ENCODE measurements around the gene PELI2. TPM values are rescaled to one million over a fixed set of nuclear protein-coding genes. Genes with fewer than 3 reads are reported as not detected.

The PELI2 gene
- total RNA-seq, 1 donor from 2014 or later: 44.0 TPM

DNA sequence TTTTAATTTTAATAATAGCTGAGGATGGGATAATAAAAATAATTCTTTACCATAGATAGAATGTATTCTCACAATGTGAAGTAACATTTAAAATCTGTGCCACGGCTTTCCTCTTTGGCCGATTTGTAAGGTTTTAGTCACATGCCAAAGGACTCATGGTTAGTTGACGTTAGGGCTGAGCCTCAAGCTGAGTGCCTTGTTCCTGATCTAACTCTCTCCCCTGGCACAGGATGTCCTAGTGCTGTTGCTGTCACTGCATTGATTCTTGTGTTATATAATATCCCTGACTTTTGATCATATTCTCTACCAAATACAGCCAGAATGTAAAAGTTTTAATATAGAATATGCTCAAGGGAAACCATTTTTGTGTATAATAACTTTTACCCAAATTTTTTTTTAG, 144.3 kb downstream of the PELI2 start:
- intact Hi-C loops (cut with DNase I): no loop called here
- DNase-seq (ENCODE audit: low spot score) (no peak), ATAC-seq (no peak)

DNA sequence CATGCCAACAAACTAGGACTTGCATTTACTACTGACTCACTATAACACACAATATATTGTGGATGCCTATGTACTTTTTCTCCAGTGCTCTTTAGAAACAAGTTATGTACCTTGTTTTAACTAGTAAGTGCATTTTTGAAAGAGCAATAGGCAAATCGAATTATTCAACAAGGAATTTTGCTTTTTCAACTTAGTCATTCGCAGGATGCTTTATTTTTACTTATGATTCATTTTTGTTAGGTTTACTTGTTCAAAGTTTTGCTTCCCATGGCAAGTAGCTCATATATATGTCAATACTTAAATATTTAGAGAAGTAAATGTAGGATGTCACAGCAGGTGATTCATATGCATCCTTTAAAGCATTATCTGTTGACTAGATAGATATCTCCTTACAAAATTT, 149.8 kb downstream of the PELI2 start:
- intact Hi-C loops (cut with DNase I): no loop called here
- DNase-seq (ENCODE audit: low spot score): no peak

DNA sequence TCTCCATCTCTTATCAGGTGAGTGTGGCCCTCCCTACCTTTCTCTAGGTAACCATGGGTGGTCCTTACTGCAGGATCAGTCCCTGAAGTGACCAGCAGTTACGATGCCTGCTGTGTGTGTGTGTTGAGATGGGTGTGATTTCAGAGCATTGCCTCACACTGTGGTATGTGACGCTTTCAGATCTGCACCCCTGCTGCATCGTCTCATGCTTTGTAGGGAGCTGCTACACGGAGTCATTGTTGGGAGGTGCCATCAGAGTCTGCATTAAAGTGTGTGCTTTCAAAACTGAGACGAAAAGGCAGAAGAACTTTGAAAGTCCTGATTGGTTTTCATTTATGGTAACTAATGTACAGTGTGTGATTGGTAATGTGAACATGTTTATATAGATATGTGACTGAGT, 150.5 kb downstream of the PELI2 start:
- ATAC-seq (no peak), DNase-seq (ENCODE audit: low spot score) (no peak)
- intact Hi-C loops (cut with DNase I): no loop called here

More for the DNA sequence above, 149.8 kb downstream of the PELI2 start:
- no peak for ATAC-seq

DNA sequence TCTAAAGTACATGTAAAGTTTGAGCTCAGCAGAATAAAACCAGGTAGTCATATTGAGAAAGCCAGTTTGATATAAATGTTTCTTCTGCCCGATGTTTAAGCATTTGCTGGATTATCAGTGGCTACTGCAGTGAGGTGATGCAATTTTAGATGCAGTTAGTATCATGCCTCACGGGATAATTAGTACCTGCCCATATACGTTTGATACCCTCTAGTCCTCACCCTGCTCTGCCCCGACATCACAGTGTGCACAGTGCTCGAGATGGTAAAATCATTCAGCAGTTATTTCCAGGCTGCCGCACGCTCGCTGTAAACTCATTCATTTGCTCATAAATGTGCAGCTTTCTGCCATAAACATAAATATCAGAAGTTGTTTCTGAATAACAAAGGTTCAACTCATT, 152.7 kb downstream of the PELI2 start:
- no peak for ATAC-seq
- intact Hi-C loops (cut with DNase I): no loop called here

DNA sequence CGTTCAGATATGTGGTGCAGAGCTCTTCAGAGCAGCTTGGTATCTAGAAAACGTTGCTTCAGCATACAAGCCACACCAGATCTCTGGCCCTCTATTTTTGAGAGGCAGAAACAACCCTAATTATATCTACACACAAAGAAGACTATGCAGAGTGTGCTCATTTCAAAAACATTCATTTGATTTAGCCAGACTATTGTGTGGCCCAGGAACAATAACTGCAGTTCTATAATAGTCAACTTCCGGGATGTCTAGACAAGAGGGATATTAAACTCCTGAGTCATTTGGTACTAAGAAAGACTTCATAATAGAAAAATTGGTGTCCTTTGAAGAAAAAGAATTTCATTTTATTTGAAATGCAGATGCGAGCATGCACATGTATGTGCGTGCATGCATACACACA, 153.8 kb downstream of the PELI2 start:
- ATAC-seq (no peak), DNase-seq (ENCODE audit: low spot score) (no peak)
- intact Hi-C loops (cut with DNase I): no loop called here

More for the DNA sequence above, 152.7 kb downstream of the PELI2 start:
- DNase-seq (ENCODE audit: low spot score): no peak

DNA sequence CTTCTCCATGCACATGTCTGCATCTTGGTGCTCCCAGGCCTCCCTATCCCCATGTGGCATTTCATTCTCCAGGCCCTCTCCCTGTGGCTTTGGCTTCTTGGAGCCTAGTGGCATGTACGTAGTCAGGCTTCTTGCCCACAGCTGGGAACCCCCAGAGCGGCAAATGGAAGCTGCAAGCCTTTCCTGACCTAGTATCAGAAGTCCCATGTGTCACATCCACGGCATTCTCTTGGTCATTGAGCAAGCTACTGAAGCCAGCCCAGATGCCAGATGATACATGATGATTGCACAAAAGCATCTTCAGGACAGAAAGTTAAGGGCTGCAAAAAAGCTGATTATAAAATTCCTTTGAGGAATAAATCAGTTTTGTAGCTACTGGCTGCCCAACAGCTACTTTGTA, 154.9 kb downstream of the PELI2 start:
- peak; percentile 74 for ATAC-seq
- DNase-seq (ENCODE audit: low spot score): no peak
- intact Hi-C loops (cut with DNase I): no loop called here

DNA sequence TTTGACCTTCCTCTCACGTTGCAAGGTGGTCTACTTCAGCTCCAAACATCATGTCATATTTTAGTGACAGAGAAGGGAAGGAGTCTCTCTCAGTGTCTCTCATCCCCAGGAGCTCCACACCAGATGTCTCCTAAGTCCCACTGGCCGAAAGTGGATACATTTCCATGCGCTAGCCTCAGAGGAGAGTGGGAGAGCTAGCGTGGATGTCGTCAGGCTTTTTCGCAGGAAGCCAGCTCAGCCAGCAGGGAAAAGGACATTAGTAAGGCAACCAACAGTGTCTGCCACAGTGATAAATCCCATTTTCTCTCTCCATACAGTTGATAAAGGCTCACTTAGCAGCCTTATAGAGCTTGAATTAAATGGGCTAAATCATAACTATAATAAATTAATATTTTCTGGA, 155.7 kb downstream of the PELI2 start:
- intact Hi-C loops (cut with DNase I): no loop called here
- ATAC-seq (no peak), DNase-seq (ENCODE audit: low spot score) (no peak)

DNA sequence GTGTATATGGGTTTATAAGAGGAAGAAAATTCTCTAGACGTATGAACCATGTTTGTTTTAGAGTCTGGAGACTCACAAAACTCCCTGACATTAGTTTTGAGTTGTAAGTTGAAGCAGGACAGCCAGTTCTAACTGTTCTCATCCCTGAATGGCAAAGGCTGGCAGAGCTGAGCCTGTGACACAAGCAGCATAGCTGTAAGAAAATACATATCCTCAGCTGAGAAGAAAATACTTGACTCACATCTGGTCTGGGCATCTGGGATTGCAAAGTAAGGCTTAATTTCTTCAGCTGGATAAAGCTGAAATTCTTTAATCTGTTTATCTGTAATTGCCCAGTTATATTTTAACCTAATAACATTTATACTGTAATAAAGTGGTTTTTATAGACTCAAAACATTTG, 156.3 kb downstream of the PELI2 start:
- ATAC-seq (no peak), DNase-seq (ENCODE audit: low spot score) (no peak)
- intact Hi-C loops (cut with DNase I): no loop called here

DNA sequence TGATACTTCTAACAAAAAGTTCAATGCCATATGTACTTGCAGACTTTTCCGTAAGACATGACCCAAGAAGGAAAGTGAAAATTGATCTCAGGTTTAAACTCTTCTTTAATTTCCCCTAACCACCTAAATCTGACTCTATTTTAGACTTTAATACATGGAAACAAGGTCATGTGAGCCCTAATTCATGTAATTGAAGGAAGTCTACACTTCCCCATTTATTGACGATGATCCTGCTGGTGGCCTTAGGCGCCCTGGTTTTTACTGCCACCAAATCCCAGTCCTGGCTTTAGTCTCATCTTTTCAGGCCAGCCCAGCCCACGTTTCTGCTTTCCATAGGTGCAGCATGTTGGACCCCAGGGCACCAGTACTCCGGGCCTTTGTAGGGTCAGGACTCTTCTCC, 157.9 kb downstream of the PELI2 start:
- intact Hi-C loops (cut with DNase I): no loop called here
- ATAC-seq: no peak
- no peak for DNase-seq (ENCODE audit: low spot score)

DNA sequence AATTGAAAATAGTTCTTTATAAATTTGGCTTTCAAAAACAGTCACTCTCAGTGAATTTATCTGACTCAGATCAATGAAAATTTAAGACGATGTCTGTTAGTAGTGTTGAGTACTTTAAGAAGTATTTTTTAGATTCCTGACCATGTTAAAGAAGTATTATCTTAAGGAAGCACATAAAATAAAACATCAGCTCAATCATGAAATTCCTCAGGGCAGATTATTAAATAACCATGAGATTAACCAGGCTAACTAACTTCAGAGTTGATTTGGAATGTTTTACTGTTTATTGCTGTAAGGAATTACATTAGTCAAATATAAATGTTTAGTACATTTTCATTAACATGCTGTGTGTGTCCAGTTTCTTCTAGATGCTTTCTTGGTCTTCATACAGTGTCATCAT, 160.2 kb downstream of the PELI2 start:
- intact Hi-C loops (cut with DNase I): no loop called here
- DNase-seq (ENCODE audit: low spot score) (no peak), ATAC-seq (no peak)

DNA sequence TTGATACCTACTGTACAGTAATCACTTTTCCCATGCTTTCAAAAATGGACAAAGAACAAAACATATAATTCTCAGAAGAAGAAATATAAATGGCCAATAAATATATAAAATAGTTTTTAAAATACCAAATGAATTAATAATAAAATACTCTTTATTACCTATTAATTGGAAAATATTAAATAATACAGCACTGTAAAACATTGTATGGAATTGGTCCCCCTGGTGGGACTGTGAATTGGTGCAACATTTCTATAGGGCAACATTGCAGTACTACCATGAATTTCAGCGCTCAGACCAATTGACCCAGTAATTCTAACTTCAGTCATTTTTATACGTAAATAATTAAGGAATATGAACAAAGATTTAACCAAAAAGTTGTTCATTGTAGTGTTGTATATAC, 162.6 kb downstream of the PELI2 start:
- no peak for ATAC-seq
- intact Hi-C loops (cut with DNase I): no loop called here
- no peak for DNase-seq (ENCODE audit: low spot score)

DNA sequence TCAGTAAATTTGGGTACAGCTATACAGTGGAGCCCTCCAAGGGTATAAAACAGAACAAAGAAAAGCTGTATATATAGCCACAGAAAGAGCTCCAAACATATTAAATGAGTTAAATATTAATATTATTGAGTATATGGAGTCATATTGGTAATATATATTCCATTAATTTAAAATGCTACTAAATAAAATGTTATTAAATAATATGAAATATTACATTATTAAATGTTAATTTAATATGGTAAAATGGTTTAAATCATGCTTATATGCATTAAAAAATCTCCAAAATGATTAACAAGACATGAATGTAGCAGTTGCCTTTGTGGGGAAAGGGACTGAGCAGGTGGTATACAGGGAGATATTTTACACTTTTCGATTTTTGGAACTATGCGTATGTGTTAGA, 164.0 kb downstream of the PELI2 start:
- ATAC-seq: no peak
- intact Hi-C loops (cut with DNase I): no loop called here
- DNase-seq (ENCODE audit: low spot score): no peak

DNA sequence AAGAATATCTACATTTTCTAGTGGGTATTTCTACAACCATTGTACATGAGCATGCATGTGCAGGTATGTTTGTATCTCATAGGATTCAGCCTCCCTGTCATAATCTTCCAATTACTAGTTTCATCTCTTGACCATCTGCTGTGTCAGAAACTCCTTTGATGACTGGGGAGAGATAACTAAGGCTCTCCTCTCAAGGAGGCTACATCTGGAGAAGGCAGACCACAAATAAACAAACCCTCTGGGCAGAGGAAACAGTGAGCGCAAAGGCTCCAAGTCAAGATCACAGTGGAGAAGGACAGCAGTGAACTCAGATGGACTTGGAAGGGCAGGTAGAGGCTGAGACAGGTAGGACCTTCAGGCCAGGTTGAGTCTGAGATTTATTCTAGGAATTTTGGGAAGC, 166.4 kb downstream of the PELI2 start:
- intact Hi-C loops (cut with DNase I): no loop called here
- DNase-seq (ENCODE audit: low spot score) (no peak), ATAC-seq (no peak)

DNA sequence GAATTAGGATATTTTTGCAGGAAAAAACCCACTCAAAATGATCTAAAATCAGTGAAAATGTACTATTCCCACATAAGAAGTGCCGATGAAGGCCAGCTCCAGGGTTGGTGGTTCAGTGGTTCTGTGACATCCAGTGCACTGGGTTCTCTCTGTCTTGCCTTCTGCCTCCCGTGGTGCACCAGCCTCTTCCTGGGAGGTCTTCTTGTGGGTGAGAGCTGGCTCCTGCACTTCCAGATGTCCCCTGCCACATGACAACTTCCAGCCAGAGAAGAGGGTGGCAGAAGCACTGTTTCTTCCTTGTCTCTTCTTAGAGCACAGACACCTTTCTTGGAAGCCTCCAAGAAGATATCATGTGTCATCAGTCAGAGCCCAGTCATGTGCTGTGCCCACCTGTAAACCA, 170.9 kb downstream of the PELI2 start:
- DNase-seq (ENCODE audit: low spot score): no peak
- no peak for ATAC-seq

DNA sequence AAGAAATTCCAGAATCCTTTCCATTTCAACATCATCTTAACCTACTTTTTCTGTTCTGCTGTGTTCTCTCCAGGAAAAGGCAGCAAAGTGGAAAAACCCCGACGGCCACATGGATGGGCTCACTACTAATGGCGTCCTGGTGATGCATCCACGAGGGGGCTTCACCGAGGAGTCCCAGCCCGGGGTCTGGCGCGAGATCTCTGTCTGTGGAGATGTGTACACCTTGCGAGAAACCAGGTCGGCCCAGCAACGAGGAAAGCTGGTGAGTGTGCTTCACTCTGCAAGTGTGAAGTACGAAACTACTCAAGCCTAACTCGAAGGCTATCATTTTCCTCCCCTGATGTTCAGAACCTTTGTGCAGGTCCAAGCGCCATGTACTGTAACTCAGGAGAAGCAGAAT, 172.0 kb downstream of the PELI2 start:
- intact Hi-C loops (cut with DNase I): no loop called here
- DNase-seq (ENCODE audit: low spot score): no peak
- ATAC-seq: no peak

More for the DNA sequence above, 170.9 kb downstream of the PELI2 start:
- intact Hi-C loops (cut with DNase I): no loop called here

DNA sequence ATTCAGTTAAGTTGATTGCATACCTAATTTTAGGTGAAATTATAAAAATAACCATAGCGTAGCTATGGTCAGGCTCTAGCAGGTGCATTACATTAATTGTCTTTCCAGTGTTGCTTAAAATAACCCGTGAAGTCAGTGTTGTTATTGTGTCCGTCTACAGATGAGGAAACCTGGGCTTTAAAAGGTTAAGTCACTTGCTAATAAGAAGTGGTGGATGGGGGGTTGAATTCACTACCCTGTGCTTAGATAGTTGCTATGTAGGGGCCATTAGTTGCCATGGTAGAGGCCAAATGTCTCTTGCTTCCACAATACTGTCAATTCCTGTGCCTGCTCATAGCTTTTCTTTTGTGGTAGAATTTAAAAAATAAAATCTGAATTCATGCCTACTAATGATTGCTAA, 174.8 kb downstream of the PELI2 start:
- DNase-seq (ENCODE audit: low spot score): no peak
- intact Hi-C loops (cut with DNase I): no loop called here

DNA sequence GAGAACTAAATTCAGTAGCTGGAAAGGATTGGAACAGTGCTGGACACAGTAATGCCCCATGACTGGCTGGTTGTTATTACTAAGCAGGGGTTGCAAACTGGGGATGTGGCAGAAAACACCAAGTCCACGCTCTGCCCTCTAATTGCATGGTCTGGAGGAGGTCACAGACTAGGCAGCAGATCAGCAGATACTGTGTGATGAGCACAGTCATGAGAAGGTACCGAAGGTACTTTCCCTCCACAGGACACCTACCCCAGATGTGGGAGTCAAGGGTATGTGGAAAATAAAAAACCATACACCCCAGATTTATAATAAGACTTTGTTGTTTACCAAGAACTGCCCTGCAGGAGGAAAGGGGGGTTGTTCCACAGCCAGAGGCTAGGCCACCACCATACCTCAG, 175.3 kb downstream of the PELI2 start:
- ATAC-seq: peak; percentile 18
- intact Hi-C loops (cut with DNase I): no loop called here

More for the DNA sequence above, 174.8 kb downstream of the PELI2 start:
- ATAC-seq: no peak

DNA sequence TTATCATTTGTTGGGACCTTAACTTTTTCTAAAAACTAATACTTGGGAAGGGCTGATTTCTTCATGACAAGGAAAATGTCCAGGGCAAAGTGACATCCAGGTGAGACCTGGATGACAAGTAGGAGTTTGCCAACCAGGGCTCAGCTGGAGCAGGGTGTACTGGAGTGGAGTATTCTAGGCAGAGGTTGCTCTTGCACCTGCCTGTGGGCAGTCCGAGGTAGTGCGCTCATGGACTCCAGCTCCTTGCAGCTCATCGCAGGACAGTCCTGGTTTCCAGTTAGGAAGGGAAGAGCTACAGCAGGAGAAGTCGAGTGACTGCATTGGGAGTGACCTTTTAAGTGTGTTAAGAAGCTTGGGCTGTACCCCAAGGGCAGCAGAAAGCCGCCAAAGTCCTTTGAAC, 175.9 kb downstream of the PELI2 start:
- intact Hi-C loops (cut with DNase I): no loop called here
- peak; percentile 42 for ATAC-seq

More for the DNA sequence above, 175.3 kb downstream of the PELI2 start:
- DNase-seq (ENCODE audit: low spot score): no peak

DNA sequence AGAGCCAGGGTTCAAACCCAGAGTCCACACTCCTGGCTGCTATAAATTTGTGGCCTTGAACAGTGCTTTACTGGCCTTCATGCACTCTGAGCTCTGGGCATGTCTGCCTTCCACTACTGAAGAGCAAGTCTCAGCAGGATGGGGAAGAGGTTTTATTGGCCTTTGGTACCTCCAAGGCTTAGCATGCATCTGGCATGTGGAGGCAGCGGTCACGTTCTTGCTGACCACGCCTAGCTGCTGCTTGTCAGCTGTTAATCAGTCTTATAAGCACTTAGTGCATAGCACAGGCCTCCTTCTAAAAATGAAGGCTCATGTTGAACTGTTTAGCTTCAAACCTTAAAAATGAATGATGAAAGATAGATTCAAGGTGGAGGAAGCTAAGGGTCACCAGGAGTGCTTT, 177.5 kb downstream of the PELI2 start:
- intact Hi-C loops (cut with DNase I): no loop called here
- no peak for DNase-seq (ENCODE audit: low spot score)
- no peak for ATAC-seq

More for the DNA sequence above, 175.9 kb downstream of the PELI2 start:
- DNase-seq (ENCODE audit: low spot score): no peak

DNA sequence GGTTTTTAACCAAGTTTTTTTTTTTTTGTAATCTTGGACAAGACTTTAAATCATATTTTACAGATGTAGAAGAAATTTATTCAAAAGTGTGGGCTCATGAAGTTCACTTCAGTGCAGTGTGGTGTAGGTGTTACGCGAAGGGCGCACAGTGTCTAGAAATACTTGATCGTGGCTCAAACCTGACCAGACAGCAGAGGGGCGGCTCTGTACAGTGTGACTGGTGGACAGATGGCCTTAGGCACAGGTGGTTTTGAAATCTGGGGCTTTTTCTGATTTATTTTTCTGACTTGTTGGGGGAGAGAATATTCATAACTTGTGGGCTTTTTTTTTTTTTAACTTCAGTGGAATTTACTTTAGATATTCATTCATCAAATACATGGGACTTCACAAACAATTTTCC, 179.2 kb downstream of the PELI2 start:
- DNase-seq (ENCODE audit: low spot score) (no peak), ATAC-seq (no peak)
- intact Hi-C loops (cut with DNase I): no loop called here

DNA sequence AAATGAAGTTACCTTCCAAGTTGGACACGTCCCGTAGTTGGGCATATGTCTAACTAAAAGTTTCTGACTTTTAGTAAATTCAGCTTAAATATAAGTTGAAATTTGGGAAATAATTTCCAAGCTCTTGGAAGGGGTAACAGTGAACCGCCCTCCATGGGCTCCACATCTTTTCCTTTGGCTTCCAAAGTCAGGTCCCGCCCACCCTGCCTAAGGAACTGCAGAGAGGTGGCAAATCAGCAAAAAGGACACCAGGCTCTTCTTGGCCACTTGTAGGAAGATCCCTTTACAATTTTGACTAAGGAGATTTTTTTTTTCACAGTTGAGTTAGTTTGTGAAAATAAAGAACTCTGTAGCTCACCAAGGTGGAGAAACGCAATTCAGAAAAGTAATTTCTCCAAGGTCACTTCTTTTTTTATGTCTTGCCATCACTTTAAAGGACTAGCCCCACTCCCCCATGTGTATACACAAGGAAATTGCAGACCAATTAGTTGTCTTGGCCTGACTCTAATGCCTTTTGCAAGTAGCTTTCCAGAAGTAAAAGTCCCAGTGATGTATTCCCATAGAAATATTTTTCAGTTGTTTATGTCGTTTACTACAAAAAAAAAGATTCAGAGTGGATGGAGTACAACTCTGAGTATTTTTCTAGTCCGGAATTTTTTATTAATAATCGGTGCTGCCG, 181.2 kb downstream of the PELI2 start:
- DNase-seq (ENCODE audit: low spot score) (no peak), ATAC-seq (no peak)
- intact Hi-C loops (cut with DNase I): no loop called here

Measured in sciatic nerve (tissue), 2 donors.